ENCODE measurements around the gene MAP4K5. TPM values are rescaled to one million over a fixed set of nuclear protein-coding genes. Genes with fewer than 3 reads are reported as not detected.

Gene MAP4K5
- total RNA-seq, 6 experiments from 2014 or later = 6.5 to 31.3 (median 14.4) TPM

DNA sequence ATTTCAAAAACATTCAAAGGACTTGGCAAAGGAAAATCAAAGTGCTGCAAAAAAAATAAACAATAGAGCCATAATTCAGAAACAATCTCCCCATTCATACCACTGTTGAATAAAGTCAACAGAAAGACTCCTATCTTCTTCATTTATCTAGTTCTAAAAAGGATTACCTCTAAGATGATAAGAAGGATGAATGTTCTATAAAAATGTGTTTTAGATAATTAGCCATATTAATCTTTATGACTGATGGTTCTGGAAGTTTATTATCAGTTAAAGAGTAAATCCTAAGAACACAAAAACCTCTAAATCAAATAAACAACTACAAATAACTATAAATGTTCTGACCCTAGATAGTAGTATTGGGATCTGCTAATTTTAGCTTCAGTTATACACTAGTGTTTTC is 97.8 kb downstream of the MAP4K5 start:
- H3K4me1 ChIP-seq = peaks cover 0 to 13% (median 0%) of the 10 kb centered on the region in 4 donors
- no peaks in the 10 kb centered on the region for H3K27me3 ChIP-seq
- no peak overlapping the region for H3K4me3 ChIP-seq
- no peaks in the 10 kb centered on the region for H3K9me3 ChIP-seq
- peaks cover 0 to 3% (median 0%) of the 10 kb centered on the region in 4 donors for H3K36me3 ChIP-seq
- TF ChIP-seq, protein P1, sequence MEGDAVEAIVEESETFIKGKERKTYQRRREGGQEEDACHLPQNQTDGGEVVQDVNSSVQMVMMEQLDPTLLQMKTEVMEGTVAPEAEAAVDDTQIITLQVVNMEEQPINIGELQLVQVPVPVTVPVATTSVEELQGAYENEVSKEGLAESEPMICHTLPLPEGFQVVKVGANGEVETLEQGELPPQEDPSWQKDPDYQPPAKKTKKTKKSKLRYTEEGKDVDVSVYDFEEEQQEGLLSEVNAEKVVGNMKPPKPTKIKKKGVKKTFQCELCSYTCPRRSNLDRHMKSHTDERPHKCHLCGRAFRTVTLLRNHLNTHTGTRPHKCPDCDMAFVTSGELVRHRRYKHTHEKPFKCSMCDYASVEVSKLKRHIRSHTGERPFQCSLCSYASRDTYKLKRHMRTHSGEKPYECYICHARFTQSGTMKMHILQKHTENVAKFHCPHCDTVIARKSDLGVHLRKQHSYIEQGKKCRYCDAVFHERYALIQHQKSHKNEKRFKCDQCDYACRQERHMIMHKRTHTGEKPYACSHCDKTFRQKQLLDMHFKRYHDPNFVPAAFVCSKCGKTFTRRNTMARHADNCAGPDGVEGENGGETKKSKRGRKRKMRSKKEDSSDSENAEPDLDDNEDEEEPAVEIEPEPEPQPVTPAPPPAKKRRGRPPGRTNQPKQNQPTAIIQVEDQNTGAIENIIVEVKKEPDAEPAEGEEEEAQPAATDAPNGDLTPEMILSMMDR (IDR thresholded peaks at IDR 0.05) = no peak
- TF ChIP-seq POLR2A (IDR thresholded peaks at IDR 0.05) = no peak
- no peak overlapping the region for H3K27ac ChIP-seq
- intact Hi-C loops (cut with DNase I) = no loop called here
- ATAC-seq (no peak), DNase-seq (no peak)

- H3K4me3 ChIP-seq = no peak overlapping the region
- peak; percentile 63 to 90 (median 76) for ATAC-seq
- no peaks in the 10 kb centered on the region for H3K27me3 ChIP-seq
- intact Hi-C loops (cut with DNase I) = no loop called here
- TF ChIP-seq POLR2A (IDR thresholded peaks at IDR 0.05) = no peak
- TF ChIP-seq, protein P1 (IDR thresholded peaks at IDR 0.05) = no peak
- no peaks in the 10 kb centered on the region for H3K9me3 ChIP-seq
- H3K4me1 ChIP-seq = peaks cover 0 to 13% (median 0%) of the 10 kb centered on the region in 4 donors
- WGBS (ENCODE audit: insufficient coverage, low coverage, low lambda C conversion rate, missing lambda C conversion rate) = 100% methylated on average over 1 of the region's 1 CpG
- no peak for DNase-seq
- H3K36me3 ChIP-seq = peaks cover 0 to 3% (median 0%) of the 10 kb centered on the region in 4 donors
- no peak overlapping the region for H3K27ac ChIP-seq
Observed at GRCh38 chr14:50432131-50432530, 100.2 kb downstream of the MAP4K5 start.

DNA sequence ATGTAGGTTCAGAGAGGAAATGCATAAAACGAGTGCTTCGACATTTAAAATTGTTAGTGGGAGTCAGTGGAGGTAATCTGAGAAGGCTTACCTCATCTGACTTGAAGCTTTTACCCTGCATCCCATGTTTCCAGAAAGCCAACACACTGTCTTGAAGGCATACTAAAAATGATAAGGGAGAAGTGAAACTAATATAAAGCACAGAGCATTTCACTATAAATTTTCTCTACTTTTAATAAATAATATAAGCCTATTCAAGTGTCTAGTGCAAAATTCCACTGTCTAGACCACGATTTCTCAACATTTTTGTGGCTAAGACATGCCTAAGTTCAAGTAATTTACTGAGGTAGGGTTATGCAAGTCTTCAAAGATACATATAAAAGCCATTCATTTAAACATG is 106.6 kb downstream of the MAP4K5 start:
- Histone ChIP-seq H3K9me3 (no peaks in the 10 kb centered on the region), H3K4me3 (no peak overlapping the region), H3K27me3 (no peaks in the 10 kb centered on the region), H3K4me1 (peaks cover 0 to 2% (median 0%) of the 10 kb centered on the region in 4 donors), H3K36me3 (peaks cover 0 to 13% (median 4%) of the 10 kb centered on the region in 4 donors), H3K27ac (no peak overlapping the region)
- no peak for ATAC-seq
- TF ChIP-seq POLR2A (IDR thresholded peaks at IDR 0.05) = no peak
- TF ChIP-seq, protein P1 (IDR thresholded peaks at IDR 0.05) = no peak
- DNase-seq = no peak
- intact Hi-C loops (cut with DNase I) = no loop called here
- WGBS (ENCODE audit: insufficient coverage, low coverage, low lambda C conversion rate, missing lambda C conversion rate) = 76% methylated on average over 3 of the region's 3 CpGs

- peaks cover 0 to 2% (median 0%) of the 10 kb centered on the region in 4 donors for H3K4me1 ChIP-seq
- ATAC-seq (no peak), DNase-seq (no peak)
- TF ChIP-seq POLR2A (IDR thresholded peaks at IDR 0.05) = no peak
- TF ChIP-seq, protein P1 (IDR thresholded peaks at IDR 0.05) = no peak
- H3K4me3 ChIP-seq = no peak overlapping the region
- no peaks in the 10 kb centered on the region for H3K9me3 ChIP-seq
- WGBS (ENCODE audit: insufficient coverage, low coverage, low lambda C conversion rate, missing lambda C conversion rate) = 86% methylated on average over 2 of the region's 2 CpGs
- intact Hi-C loops (cut with DNase I) = no loop called here
- H3K36me3 ChIP-seq = peaks cover 0 to 13% (median 4%) of the 10 kb centered on the region in 4 donors
- H3K27me3 ChIP-seq = no peaks in the 10 kb centered on the region
- H3K27ac ChIP-seq = no peak overlapping the region
Observed at GRCh38 chr14:50425105-50425504, 107.3 kb downstream of the MAP4K5 start.

- TF ChIP-seq POLR2A (IDR thresholded peaks at IDR 0.05) = no peak
- TF ChIP-seq, protein P1 (IDR thresholded peaks at IDR 0.05) = no peak
- H3K27ac ChIP-seq = no peak overlapping the region
- peaks cover 0 to 13% (median 4%) of the 10 kb centered on the region in 4 donors for H3K36me3 ChIP-seq
- no peaks in the 10 kb centered on the region for H3K27me3 ChIP-seq
- H3K4me1 ChIP-seq = peaks cover 0 to 2% (median 0%) of the 10 kb centered on the region in 4 donors
- H3K4me3 ChIP-seq = no peak overlapping the region
- no peaks in the 10 kb centered on the region for H3K9me3 ChIP-seq
- intact Hi-C loops (cut with DNase I) = no loop called here
- DNase-seq = no peak
- 100% methylated on average over 1 of the region's 3 CpGs for WGBS (ENCODE audit: insufficient coverage, low coverage, low lambda C conversion rate, missing lambda C conversion rate)
- ATAC-seq = no peak
Observed at GRCh38 chr14:50423529-50423928, 108.8 kb downstream of the MAP4K5 start.
